Choroid plexus epithelial cell (primary cell): ENCODE measurements around the gene OR10P1.
"Not testable (repeated sequence)": the region's sequence is repeated elsewhere in the genome, so short reads cannot be mapped to it uniquely, and the experiment has no call there.

Source experiments
- DNase-seq: peaks from one replicate; pipeline ENCODE4 v3.0.0-alpha.2; 2010; ENCODE audit warnings: low read depth
- H3K4me3 ChIP-seq: 2 replicates; pipeline ENCODE4 v1.5.1; 2011; ENCODE audit warnings: low read depth, mild to moderate bottlenecking, control low read depth, low read length, moderate library complexity
- CTCF ChIP-seq: conservative IDR thresholded peaks from 2 replicates; pipeline ENCODE4 v1.5.1; 2011; ENCODE audit warnings: low read depth, mild to moderate bottlenecking, control low read depth, inconsistent platforms, low read length, moderate library complexity

The OR10P1 gene

GRCh38 chr12:55637467-55637866 is 775 bp downstream of the OR10P1 start:
- H3K4me3 ChIP-seq = no peak overlapping the region
- no peak for TF ChIP-seq CTCF
- DNase-seq = no peak

GRCh38 chr12:55641595-55641994 is 4.9 kb downstream of the OR10P1 start:
- no peak for DNase-seq
- TF ChIP-seq CTCF = no peak
- no peak overlapping the region for H3K4me3 ChIP-seq

- H3K4me3 ChIP-seq = no peak overlapping the region
- no peak for DNase-seq
- no peak for TF ChIP-seq CTCF
These were observed 5.6 kb downstream of the OR10P1 start for GRCh38 chr12:55642267-55642666.

GRCh38 chr12:55642669-55643068 is 6.0 kb downstream of the OR10P1 start:
- DNase-seq = no peak
- no peak for TF ChIP-seq CTCF
- H3K4me3 ChIP-seq = no peak overlapping the region

GRCh38 chr12:55644591-55644990 is 7.9 kb downstream of the OR10P1 start:
- TF ChIP-seq CTCF = no peak
- DNase-seq = no peak
- H3K4me3 ChIP-seq = no peak overlapping the region

- H3K4me3 ChIP-seq = no peak overlapping the region
- DNase-seq = no peak
- TF ChIP-seq CTCF = no peak
These were observed 10.3 kb downstream of the OR10P1 start for GRCh38 chr12:55647027-55647426.

- DNase-seq, H3K4me3 ChIP-seq: not testable (repeated sequence)
These were observed 14.1 kb downstream of the OR10P1 start for GRCh38 chr12:55650620-55651298.
